Measurements from ENCODE around the gene AP3S1.
A peak's percentile ranks its signal among the peaks of the same experiment; 100 is the strongest.

AP3S1 gene

GRCh38 chr5:115949096-115949495 is 107.4 kb downstream of the AP3S1 start:
- no peak for DNase-seq (ENCODE audit: low read depth)
- TF ChIP-seq CTCF (conservative IDR thresholded peaks at IDR 0.05; ENCODE audit: low read depth, low read length), result no peak
- H3K4me3 ChIP-seq (ENCODE audit: low read length), result no peak overlapping the region

DNA sequence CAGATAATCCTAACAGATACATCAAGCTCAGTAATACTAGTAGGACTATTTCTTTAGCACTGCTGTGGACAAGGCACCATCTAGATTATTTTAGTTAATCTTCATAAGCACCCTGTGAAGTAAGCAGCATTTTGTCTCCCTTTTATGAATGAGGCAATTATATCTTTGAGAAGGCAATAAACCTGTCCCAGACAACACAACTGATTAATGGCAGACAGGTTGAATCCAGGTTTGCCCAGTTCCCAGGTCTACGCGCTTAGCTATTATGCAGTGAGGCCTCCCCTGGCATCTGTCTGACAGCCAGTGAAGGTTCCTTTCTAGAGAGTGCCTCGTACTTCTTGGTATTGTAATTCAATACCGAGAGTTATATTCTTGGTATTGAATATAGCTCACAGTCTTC is 110.9 kb downstream of the AP3S1 start:
- no peak for TF ChIP-seq CTCF (conservative IDR thresholded peaks at IDR 0.05; ENCODE audit: low read depth, low read length)
- H3K4me3 ChIP-seq (ENCODE audit: low read length), result no peak overlapping the region
- DNase-seq (ENCODE audit: low read depth), result no peak

DNA sequence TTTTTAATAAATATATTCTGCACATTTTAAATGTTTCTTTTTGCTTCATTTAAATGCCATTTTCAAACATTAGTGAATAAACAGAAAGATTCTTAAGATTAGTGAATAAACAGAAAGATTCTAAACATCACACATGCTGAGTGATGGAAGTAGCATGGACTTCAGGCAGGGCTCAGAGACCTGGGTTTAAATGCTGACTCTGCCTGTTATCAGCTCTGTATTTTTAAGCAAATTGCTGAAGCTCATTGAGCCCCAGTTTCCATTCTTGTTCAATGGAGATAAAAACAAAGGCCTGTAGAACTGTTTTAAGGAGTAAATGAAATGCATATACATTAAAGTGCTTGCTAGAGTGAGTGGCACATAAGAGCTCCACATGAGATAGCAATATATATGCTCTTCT is 112.4 kb downstream of the AP3S1 start:
- no peak for TF ChIP-seq CTCF (conservative IDR thresholded peaks at IDR 0.05; ENCODE audit: low read depth, low read length)
- no peak for DNase-seq (ENCODE audit: low read depth)
- H3K4me3 ChIP-seq (ENCODE audit: low read length), result no peak overlapping the region

DNA sequence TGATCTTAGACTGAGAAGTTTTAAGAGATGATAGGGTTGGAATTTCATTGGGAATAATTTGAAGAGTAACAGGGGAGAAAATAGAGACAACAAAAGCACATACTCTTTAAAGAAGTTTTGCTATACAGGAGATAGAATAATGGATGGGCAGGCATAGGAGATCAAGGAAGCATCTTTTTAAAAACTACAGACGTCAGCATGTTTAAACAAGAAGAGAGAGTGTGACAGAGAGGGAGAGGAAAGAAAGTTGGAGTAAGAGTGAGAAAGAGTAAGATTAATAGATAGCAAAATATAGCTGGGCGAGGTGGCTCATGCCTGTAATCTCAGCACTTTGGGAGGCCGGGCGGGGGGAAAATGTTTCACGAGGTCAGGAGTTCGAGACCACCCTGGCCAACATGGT is 115.2 kb downstream of the AP3S1 start:
- TF ChIP-seq CTCF (conservative IDR thresholded peaks at IDR 0.05; ENCODE audit: low read depth, low read length), result no peak
- no peak for DNase-seq (ENCODE audit: low read depth)
- H3K4me3 ChIP-seq (ENCODE audit: low read length), result no peak overlapping the region

DNA sequence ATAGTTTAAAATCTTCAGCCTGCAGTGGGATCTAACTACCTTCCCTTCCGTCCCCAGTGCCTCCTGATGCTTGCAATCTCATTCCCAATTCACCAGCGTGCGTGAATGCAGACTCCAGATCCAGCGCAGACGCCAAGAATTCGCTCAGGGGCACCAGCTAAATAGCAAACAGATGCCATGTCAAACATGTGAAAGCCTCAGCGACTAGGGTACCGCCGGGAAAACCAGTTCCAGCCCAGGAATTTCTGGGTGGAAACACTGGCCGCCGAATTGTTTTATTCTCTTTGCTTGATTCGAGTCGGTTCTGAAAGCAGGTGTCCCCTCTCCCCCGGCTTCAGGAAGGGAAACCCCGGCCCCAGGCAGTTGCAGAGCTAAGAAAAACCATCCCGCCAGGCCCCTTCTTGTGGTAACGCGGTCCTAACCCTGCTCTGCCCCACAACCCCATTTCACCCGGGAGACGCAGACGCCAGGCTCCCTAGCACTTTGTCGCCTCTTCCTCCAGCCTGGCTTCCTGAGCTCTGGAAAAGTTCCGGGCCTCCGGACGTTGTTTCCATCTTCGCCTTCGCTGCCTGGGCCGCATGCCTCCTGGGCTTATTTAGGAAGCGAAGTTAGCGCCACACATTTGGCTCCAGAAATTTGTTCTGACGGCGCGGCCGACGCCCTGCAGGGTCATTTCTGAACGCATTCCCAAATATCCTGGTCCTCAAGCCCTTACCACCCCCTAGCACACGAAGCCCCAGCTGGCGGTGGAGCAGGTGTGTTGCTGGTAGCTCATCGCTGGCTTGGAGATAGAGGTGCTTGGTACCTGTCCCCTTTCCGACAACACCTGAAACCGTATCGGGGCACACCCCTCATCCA is 119.9 kb downstream of the AP3S1 start:
- DNase-seq (ENCODE audit: low read depth), result no peak
- TF ChIP-seq CTCF (conservative IDR thresholded peaks at IDR 0.05; ENCODE audit: low read depth, low read length), result no peak
- peak overlapping the region; percentile 44 for H3K4me3 ChIP-seq (ENCODE audit: low read length)

DNA sequence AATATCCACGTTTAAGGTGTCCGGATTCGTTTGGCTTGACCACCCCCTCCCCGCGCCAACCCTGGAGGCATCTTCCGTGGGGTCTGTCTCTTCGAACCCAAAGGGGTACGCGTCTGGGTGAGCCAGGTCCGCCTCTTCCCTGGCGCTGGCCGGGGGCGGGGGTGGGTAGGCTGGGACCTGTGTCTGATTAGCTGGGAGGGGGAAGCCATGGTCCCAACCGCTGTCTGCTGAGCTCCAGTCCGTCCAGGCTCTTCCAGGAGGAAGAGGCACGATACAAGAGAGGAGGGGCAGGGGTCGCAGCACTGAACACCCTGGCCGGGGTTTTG is 120.5 kb downstream of the AP3S1 start, which contains the start of gene LVRN:
Gene LVRN (plus strand): TSS at position 237 of the 326 bp plus-strand sequence. CDS start 143 bp downstream, outside the sequence.
- DNase-seq (ENCODE audit: low read depth), result no peak
- no peak for TF ChIP-seq CTCF (conservative IDR thresholded peaks at IDR 0.05; ENCODE audit: low read depth, low read length)
- peak within 1 kb of the TSS; percentile 44 for H3K4me3 ChIP-seq (ENCODE audit: low read length)
